Mesothelial cell of epicardium (in vitro differentiated cells): ENCODE results near the gene MGMT. TPM values are rescaled to one million over a fixed set of nuclear protein-coding genes. Genes with fewer than 3 reads are reported as not detected.

Source experiments
- DNase-seq, 2 experiments: peaks; one replicate each; pipeline ENCODE4 v3.0.0; 2021; ENCODE audit warnings: low spot score in 2 of 2; ENCODE audit not compliant: unreplicated experiment in 2 of 2
- H3K27ac Mint-ChIP-seq: 2 replicates; pipeline ENCODE4 v1.8.0; 2021; ENCODE audit warnings: mixed read lengths
- H3K27me3 Mint-ChIP-seq: 2 replicates; pipeline ENCODE4 v1.8.0; 2021; ENCODE audit warnings: low read depth, mixed read lengths
- H3K36me3 Mint-ChIP-seq: 2 replicates; pipeline ENCODE4 v1.8.0; 2021; ENCODE audit warnings: mixed read lengths
- H3K4me1 Mint-ChIP-seq: 2 replicates; pipeline ENCODE4 v1.8.0; 2021; ENCODE audit warnings: mixed read lengths
- H3K4me3 Mint-ChIP-seq: 2 replicates; pipeline ENCODE4 v1.8.0; 2021; ENCODE audit warnings: mild to moderate bottlenecking, moderate library complexity, mixed read lengths
- H3K9me3 Mint-ChIP-seq: 2 replicates; pipeline ENCODE4 v1.8.0; 2021; ENCODE audit warnings: mixed read lengths
- CTCF ChIP-seq: fragments of 200-600 bp; sonication (generic); IDR thresholded peaks from one replicate; pipeline ENCODE4 v1.5.0; 2021; ENCODE audit warnings: antibody characterized with exemption; ENCODE audit not compliant: unreplicated experiment
- total RNA-seq: library from RNA; stranded (reverse); gene quantifications from 3 replicates; pipeline ENCODE4 v1.2.1, GENCODE V29; 2021

MGMT gene
- total RNA-seq, 1 donor from 2014 or later = 35.7 TPM

- peaks cover 14% of the 10 kb centered on the region for H3K36me3 Mint-ChIP-seq
- no peak overlapping the region for H3K27ac Mint-ChIP-seq
- peak in 1 of 2 experiments; percentile 20 for DNase-seq
Measured at GRCh38 chr10:129755621-129756020, 288.6 kb downstream of the MGMT start.

GRCh38 chr10:129756912-129757901 lies 290.2 kb downstream of the MGMT start:
- no peak for TF ChIP-seq CTCF
- peaks cover 24% of the 10 kb centered on the region for H3K9me3 Mint-ChIP-seq
- H3K4me1 Mint-ChIP-seq = no peaks in the 10 kb centered on the region
- no peaks in the 10 kb centered on the region for H3K27me3 Mint-ChIP-seq
- DNase-seq = peak in 1 of 2 experiments; percentile 9
- H3K36me3 Mint-ChIP-seq = peaks cover 13% of the 10 kb centered on the region
- no peak overlapping the region for H3K4me3 Mint-ChIP-seq
- no peak overlapping the region for H3K27ac Mint-ChIP-seq

More at GRCh38 chr10:129755621-129756020, 288.6 kb downstream of the MGMT start:
- no peaks in the 10 kb centered on the region for H3K27me3 Mint-ChIP-seq
- H3K4me3 Mint-ChIP-seq = no peak overlapping the region
- TF ChIP-seq CTCF = no peak
- no peaks in the 10 kb centered on the region for H3K4me1 Mint-ChIP-seq
- peaks cover 40% of the 10 kb centered on the region for H3K9me3 Mint-ChIP-seq

- H3K27me3 Mint-ChIP-seq = no peaks in the 10 kb centered on the region
- H3K36me3 Mint-ChIP-seq = peaks cover 8% of the 10 kb centered on the region
- H3K9me3 Mint-ChIP-seq = peaks cover 12% of the 10 kb centered on the region
- DNase-seq = peak in 1 of 2 experiments; percentile 17
- no peak overlapping the region for H3K4me3 Mint-ChIP-seq
- no peak overlapping the region for H3K27ac Mint-ChIP-seq
- no peak for TF ChIP-seq CTCF
- H3K4me1 Mint-ChIP-seq = no peaks in the 10 kb centered on the region
Measured at GRCh38 chr10:129758207-129759021, 291.4 kb downstream of the MGMT start.

- no peak for TF ChIP-seq CTCF
- Mint-ChIP-seq H3K9me3 (peaks cover 2% of the 10 kb centered on the region), H3K4me3 (no peak overlapping the region), H3K27me3 (no peaks in the 10 kb centered on the region), H3K36me3 (peaks cover 3% of the 10 kb centered on the region), H3K4me1 (no peaks in the 10 kb centered on the region), H3K27ac (no peak overlapping the region)
- DNase-seq = peak in 1 of 2 experiments; percentile 14
Measured at GRCh38 chr10:129759214-129760002, 292.4 kb downstream of the MGMT start.

GRCh38 chr10:129760003-129760315 lies 292.9 kb downstream of the MGMT start:
- Mint-ChIP-seq H3K27me3 (no peaks in the 10 kb centered on the region), H3K4me1 (no peaks in the 10 kb centered on the region), H3K36me3 (peaks cover 3% of the 10 kb centered on the region), H3K4me3 (no peak overlapping the region), H3K9me3 (no peaks in the 10 kb centered on the region), H3K27ac (no peak overlapping the region)
- peak in 1 of 2 experiments; percentile 31 for DNase-seq
- TF ChIP-seq CTCF = no peak
